ENCODE results near the gene SFXN5.
"Not testable (repeated sequence)": the region's sequence is repeated elsewhere in the genome, so short reads cannot be mapped to it uniquely, and the experiment has no call there.

Gene SFXN5

GRCh38 chr2:73100956-73101355 lies 29.4 kb upstream of the SFXN5 start:
- DNase-seq, result no peak

GRCh38 chr2:73099486-73099885 lies 28.0 kb upstream of the SFXN5 start:
- DNase-seq, result no peak

DNA sequence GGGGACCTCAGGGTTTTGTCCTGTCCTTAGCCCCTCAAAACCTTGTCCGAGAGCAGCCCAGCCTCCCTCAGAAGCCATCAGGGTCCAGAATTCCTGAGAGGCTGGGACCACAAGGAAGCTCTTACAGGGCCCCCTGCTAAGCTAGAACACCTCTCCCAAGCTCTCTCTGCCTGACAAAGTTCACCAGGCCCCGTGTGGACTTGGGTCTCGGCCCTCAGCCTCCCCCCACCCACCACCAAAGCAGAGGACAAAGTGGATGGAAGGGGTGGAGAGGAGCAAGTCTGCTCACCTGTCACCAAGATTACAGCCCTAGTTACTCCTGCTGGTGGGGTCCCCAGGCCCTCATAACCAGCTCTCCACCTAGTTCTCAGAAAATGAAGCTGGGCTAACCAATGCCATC lies 24.4 kb upstream of the SFXN5 start:
- DNase-seq, result no peak

DNA sequence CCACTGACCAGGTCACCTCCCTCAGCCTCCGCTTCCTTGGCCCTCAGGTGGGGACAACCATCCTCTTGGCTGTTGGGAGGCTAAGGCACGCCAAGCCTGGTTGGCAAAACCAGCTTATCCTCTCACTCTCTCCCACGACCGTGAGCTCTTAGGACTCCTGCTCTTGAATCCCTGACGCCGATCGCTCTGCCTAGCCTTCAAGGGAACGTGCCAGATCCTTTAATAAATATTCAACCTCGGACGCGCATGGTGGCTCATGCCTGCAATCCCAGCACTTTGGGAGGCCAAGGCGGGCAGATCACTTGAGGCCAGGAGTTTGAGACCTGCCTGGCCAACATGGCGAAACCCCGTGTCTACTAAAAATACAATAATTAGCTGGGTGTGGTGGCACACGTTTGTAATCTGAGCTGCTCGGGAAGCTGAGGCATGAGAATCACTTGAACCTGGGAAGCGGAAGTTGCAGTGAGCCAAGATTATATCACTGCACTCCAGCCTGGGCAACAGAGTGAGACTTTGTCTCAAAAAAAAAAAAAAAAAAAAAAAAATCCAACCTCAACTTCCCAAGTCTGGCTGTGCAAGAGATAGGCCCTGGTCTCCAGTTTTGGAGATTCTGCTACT lies 22.2 kb upstream of the SFXN5 start:
- not testable (repeated sequence) for DNase-seq

GRCh38 chr2:73092146-73092783 lies 20.8 kb upstream of the SFXN5 start:
- no peak for DNase-seq

DNA sequence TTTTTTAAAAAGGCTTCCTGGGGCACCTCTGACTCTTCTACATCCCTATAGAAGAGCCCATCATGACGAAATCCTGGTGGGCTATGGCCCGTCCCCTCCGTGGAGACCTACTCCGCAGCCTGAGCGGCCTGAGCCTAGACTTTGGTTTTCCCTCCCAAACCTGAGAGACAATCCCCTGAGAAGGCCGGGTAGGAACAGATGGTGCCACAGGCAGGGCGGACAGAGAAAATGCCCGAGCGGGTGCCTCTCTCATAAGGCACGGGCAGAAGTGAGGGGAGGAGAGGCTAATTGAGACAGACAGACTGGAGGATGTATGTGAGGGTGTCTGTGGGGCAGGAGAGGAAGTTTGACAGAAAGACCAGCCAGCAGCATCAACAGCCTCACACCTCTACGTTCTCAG lies 20.2 kb upstream of the SFXN5 start:
- DNase-seq, result no peak

DNA sequence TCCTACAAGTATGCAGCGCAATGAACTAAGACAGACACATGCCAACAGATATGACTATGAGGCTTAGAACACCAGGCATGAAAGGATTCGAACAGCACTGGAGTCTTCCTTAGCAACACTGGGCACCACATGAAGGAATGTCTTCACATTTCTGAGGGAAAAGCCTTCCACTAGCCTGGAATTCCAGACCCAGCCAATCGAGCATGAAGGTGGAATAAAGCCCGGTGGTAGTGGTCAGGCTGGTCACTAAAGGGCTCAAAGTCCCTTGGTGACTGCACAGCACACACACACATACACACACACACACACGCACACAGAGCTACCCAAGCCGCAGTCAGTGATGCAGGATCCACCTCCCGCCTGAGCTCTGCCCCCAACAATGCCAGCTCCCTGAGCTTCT lies 19.7 kb upstream of the SFXN5 start:
- DNase-seq, result no peak

- DNase-seq, result no peak
Measured at GRCh38 chr2:73089270-73090030, 17.9 kb upstream of the SFXN5 start.

DNA sequence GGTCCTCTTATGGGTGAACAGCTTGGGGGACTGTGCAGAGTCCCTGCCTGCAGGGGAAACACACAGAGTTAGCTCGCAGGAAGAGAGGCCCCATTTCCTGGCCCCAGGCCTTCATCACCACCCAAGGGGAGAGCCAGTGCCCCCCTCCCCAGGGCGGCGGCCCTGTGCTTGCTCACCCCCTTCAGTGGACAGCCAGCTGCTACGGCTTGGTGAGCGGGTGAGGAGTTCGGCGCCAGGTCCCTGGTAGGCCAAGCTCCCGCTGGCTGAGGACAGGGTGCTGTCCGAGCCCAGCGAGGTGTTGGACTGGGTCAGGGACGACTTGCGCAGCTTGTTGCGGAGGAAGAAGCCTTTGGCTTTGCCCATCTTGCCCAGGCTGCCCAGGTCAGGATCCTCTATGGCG lies 17.2 kb upstream of the SFXN5 start:
- no peak for DNase-seq

GRCh38 chr2:73088211-73088610 lies 16.7 kb upstream of the SFXN5 start:
- DNase-seq, result no peak

DNA sequence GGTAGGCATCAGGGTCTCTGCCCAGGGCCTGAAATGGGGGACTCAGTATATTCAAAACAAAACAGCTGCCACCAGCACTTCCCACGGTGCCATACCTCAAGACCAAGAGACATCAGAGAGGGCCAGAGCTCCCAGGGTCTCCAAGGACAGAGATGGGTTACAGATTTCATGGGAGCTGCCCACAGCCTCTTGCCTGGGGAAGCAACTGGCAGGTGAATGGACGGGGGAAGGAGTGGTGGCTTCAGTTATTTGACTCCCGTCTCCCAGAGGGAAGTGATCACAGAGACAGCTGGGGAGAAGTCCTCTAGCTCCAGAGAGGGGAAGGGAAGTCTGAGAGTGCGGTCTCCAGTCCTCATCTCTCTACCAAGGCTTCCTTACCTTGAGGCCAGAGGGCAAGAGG lies 15.8 kb upstream of the SFXN5 start:
- DNase-seq, result no peak

GRCh38 chr2:73085691-73086090 lies 14.2 kb upstream of the SFXN5 start:
- peak; percentile 80 for DNase-seq

GRCh38 chr2:73084971-73085370 lies 13.5 kb upstream of the SFXN5 start:
- no peak for DNase-seq

DNA sequence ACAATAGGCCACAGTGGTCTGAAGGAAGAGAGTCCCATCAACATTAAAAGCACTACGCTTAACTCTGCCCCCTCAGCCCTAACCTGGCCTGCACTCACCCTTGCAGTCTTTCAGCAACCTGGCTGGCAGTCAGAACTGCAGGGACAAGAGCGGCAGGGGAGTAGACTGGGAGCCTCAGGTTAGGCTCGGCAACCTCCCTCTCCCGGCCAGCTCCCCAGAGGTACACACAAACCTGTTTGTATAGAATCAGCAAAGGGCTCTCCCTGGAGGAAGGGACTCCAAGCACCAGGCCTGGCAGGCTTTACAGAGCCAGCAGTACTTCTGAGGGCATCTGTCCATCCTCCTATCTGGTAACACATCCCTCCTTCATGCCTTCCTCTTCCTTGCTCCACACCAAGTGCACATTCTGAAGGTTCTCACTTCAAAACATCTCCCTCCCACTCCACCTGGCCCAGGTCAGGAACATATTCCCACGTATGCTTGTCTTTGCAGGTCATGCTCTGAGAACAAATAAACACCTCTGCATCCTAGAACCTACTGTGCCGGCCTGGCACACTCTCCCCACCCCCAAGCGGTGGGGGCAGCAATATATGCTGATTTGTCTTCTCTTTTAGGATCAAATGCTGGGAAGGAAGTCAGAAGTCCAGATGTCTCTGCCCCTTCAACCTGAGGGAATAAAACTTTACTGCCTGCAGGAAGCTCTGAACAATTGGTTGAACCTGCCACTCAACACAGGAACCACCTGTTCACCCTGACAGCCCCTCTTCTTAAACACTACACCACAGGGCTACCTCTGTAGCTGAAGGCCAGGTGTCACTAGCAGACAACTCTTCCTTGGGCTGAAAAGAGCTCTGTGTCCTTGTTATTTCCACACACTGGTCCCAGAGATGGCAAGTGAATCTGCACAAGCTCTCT lies 12.6 kb upstream of the SFXN5 start:
- no peak for DNase-seq

DNA sequence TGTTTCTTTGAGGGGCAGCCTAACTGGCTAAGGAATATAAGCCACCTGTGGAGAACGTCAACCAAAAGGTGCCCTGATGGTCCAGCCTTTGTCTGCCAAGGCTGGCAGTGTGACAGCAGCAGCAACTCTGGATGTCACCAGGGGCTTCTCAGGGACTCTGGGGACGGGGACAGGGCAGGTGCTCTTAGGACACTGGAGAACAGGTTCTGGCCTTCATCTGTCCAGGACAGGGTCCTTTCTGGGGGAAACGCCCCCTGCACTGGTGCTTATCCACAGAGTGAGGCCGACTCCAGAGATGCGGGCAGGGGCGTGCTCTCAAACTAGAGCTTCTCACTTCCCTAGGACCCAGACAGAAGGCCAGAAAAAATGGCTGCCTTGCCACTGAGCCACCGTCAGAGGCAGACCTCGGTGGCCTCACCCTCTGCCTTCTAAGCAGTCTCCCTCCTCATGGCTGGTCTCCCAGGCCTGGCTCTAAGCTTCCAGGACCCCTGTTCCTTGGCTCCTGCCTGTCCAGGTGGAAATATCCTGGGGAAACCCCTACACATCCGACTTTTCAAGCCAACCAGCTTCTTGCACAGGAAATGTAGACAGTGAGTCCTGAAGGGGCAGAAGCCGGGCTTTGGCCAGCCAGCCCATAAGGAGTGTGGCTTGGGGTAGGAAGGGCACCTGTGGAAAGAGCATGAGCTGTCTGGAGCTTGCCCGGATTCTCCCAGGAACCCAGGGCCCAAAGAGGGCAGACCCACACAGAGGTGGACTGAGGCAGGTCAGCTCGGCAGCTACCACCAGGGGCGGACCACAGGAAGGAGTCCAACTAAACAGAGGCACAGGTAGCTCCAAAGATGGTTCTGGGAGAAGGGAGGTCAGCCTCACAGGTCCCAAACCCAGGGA lies 11.3 kb upstream of the SFXN5 start:
- DNase-seq, result no peak

GRCh38 chr2:73081181-73081671 lies 9.7 kb upstream of the SFXN5 start:
- DNase-seq, result no peak

GRCh38 chr2:73080321-73081131 lies 9.0 kb upstream of the SFXN5 start:
- DNase-seq, result no peak

- DNase-seq, result no peak
Measured at GRCh38 chr2:73079636-73080035, 8.1 kb upstream of the SFXN5 start.

DNA sequence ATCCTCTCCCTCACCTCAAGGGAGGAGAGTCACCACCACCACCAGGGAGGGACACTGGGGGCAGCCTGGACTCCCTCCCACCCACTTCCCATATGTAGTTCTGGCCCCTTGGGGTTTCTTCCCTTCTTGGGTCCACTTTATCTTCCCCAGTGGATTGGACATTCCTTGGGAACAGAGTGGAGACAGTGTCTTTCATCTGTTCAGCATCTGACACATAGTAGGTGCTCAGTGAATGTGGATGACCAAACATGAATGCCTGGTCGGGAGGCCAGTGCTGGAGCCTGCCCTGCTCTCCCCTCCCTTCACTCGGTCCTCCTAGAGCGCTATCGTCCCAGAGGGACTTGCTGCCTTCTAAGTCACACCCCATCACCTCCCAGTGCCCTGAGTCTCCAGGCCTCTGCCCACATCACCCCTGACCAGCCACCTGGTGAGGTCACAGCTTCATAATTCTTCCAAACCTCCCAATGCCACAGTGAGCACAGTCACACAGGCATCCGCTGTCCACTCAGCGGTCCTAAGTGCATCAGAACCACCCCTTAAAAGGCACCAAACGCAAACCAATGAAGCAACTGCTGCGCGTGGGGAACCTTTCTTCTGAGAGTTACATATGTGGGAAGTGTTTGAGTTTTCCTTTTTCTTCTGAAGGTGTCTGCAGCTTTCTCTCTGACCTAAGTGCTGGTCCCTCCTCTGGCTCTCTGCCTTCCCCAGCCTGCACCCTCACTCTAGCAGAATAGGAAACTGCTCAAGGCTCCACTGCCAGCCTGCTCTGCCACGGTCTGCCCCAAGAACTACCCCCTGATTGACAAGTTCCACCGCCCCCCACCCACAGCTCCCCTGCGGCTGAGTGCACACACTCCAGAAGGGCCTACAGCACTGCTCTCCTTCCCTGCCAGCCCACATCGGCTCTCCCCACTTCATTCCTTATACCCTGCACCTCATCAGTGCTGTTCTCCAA lies 7.2 kb upstream of the SFXN5 start:
- no peak for DNase-seq

- no peak for DNase-seq
Measured at GRCh38 chr2:73077424-73077795, 5.9 kb upstream of the SFXN5 start.
